ENCODE measurements around the gene MBLAC1. TPM values are rescaled to one million over a fixed set of nuclear protein-coding genes. Genes with fewer than 3 reads are reported as not detected.

Gene MBLAC1
- total RNA-seq, 2 donors from 2014 or later: 2.1 to 5.3 TPM

- DNase-seq: peak; percentile 99
- Histone ChIP-seq H3K27me3 (no peaks in the 10 kb centered on the region), H3K4me1 (peaks cover 17% of the 10 kb centered on the region), H3K36me3 (replicated peaks in 1 of 2; ENCODE audit: insufficient read depth in 1 of 2, low read depth in 2 of 2) (peaks cover 0 to 2% of the 10 kb centered on the region in 2 donors), H3K27ac (peak within 1 kb of the TSS; percentile 48 to 87 (median 73)), H3K4me3 (peak within 1 kb of the TSS; percentile 15 to 96), H3K9me3 (no peaks in the 10 kb centered on the region)
- intact Hi-C loops (cut with DNase I): no loop called here
- 0 to 1% methylated on average over 17 to 46 of the region's 46 CpGs for WGBS, 2 donors
- ATAC-seq: peak; percentile 100
- TF ChIP-seq, protein P1, sequence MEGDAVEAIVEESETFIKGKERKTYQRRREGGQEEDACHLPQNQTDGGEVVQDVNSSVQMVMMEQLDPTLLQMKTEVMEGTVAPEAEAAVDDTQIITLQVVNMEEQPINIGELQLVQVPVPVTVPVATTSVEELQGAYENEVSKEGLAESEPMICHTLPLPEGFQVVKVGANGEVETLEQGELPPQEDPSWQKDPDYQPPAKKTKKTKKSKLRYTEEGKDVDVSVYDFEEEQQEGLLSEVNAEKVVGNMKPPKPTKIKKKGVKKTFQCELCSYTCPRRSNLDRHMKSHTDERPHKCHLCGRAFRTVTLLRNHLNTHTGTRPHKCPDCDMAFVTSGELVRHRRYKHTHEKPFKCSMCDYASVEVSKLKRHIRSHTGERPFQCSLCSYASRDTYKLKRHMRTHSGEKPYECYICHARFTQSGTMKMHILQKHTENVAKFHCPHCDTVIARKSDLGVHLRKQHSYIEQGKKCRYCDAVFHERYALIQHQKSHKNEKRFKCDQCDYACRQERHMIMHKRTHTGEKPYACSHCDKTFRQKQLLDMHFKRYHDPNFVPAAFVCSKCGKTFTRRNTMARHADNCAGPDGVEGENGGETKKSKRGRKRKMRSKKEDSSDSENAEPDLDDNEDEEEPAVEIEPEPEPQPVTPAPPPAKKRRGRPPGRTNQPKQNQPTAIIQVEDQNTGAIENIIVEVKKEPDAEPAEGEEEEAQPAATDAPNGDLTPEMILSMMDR (IDR thresholded peaks at IDR 0.05): peak in 1 of 7 experiments; percentile 6
- TF ChIP-seq POLR2A (IDR thresholded peaks at IDR 0.05): peak; percentile 54 to 80 (median 75)
Observed at GRCh38 chr7:100148559-100149328, 22.0 kb downstream of the MBLAC1 start, which contains the start of gene LAMTOR4. Gene LAMTOR4 (plus strand): TSS chr7:100148918. CDS start chr7:100148973, 55 bp downstream.

- H3K27me3 ChIP-seq: no peaks in the 10 kb centered on the region
- ATAC-seq (no peak), DNase-seq (no peak)
- H3K9me3 ChIP-seq: no peaks in the 10 kb centered on the region
- no peak overlapping the region for H3K4me3 ChIP-seq
- no peak overlapping the region for H3K27ac ChIP-seq
- peaks cover 26% of the 10 kb centered on the region for H3K4me1 ChIP-seq
- peaks cover 0 to 2% of the 10 kb centered on the region in 2 donors for H3K36me3 ChIP-seq (replicated peaks in 1 of 2; ENCODE audit: insufficient read depth in 1 of 2, low read depth in 2 of 2)
- intact Hi-C loops (cut with DNase I): no loop called here
- TF ChIP-seq, protein P1 (IDR thresholded peaks at IDR 0.05): no peak
- TF ChIP-seq POLR2A (IDR thresholded peaks at IDR 0.05): no peak
Observed at GRCh38 chr7:100152404-100152803, 25.6 kb downstream of the MBLAC1 start.

GRCh38 chr7:100152937-100153666, 26.3 kb downstream of the MBLAC1 start:
- Histone ChIP-seq H3K4me3 (no peak overlapping the region), H3K4me1 (peaks cover 28% of the 10 kb centered on the region), H3K27ac (no peak overlapping the region), H3K9me3 (no peaks in the 10 kb centered on the region), H3K27me3 (no peaks in the 10 kb centered on the region), H3K36me3 (replicated peaks in 1 of 2; ENCODE audit: insufficient read depth in 1 of 2, low read depth in 2 of 2) (peaks cover 0 to 2% of the 10 kb centered on the region in 2 donors)
- intact Hi-C loops (cut with DNase I): no loop called here
- DNase-seq (no peak), ATAC-seq (no peak)
- WGBS, 2 donors: 90 to 93% methylated on average over 13 to 18 of the region's 18 CpGs
- TF ChIP-seq, protein P1 (IDR thresholded peaks at IDR 0.05): no peak
- TF ChIP-seq POLR2A (IDR thresholded peaks at IDR 0.05): no peak

DNA sequence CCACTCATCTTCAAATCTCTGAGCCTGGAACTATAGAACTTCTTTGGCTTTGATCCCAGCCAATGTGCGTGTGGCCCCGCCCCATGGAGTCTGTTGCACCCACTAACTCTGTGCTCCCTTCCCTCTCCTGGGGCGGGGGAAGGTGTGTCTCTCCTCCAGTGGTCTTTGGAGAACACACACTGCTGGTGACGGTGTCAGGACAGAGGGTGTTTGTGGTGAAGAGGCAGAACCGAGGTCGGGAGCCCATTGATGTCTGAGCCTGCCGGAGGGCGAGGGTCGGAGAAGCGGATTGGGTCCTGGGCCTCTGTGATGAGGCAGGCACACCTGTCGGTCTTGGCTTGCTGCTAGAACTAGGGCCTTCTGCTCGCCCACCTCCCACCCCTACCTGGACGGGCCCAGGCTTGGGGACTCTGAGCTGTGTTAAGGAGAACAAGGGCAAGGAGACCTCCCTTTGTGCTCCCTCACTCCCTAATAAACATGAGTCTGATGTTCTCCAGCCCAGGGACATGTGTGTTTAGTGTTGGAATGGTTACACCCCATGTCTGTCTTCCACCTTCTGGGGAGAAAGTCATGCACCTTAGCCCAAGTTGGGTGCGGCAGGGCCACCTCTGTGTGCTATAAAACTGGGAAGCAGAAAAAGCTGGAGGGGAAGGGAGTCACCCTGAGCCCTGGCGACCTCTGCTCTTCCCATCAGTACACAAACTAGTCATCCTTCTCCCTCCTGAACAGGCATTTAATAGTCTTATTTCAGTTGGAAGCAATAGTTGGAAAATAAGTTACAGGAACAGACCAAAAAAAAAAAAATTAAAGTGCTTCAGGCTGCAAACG, 27.2 kb downstream of the MBLAC1 start:
- TF ChIP-seq, protein P1 (IDR thresholded peaks at IDR 0.05): no peak
- TF ChIP-seq POLR2A (IDR thresholded peaks at IDR 0.05): no peak
- peaks cover 0 to 2% of the 10 kb centered on the region in 2 donors for H3K36me3 ChIP-seq (replicated peaks in 1 of 2; ENCODE audit: insufficient read depth in 1 of 2, low read depth in 2 of 2)
- DNase-seq (no peak), ATAC-seq (no peak)
- H3K9me3 ChIP-seq: no peaks in the 10 kb centered on the region
- no peak overlapping the region for H3K27ac ChIP-seq
- 87% methylated on average over 15 to 16 of the region's 16 CpGs for WGBS, 2 donors
- H3K4me1 ChIP-seq: peaks cover 30% of the 10 kb centered on the region
- H3K4me3 ChIP-seq: no peak overlapping the region
- H3K27me3 ChIP-seq: no peaks in the 10 kb centered on the region
- intact Hi-C loops (cut with DNase I): no loop called here
